GM21529 (cell line): ENCODE results near the gene PPP1R13L.

Experiments used
- ATAC-seq: cut with Tn5 transposase; IDR thresholded peaks from one replicate; pipeline ENCODE4 v1.9.1; 2021; ENCODE audit not compliant: unreplicated experiment

PPP1R13L gene

DNA sequence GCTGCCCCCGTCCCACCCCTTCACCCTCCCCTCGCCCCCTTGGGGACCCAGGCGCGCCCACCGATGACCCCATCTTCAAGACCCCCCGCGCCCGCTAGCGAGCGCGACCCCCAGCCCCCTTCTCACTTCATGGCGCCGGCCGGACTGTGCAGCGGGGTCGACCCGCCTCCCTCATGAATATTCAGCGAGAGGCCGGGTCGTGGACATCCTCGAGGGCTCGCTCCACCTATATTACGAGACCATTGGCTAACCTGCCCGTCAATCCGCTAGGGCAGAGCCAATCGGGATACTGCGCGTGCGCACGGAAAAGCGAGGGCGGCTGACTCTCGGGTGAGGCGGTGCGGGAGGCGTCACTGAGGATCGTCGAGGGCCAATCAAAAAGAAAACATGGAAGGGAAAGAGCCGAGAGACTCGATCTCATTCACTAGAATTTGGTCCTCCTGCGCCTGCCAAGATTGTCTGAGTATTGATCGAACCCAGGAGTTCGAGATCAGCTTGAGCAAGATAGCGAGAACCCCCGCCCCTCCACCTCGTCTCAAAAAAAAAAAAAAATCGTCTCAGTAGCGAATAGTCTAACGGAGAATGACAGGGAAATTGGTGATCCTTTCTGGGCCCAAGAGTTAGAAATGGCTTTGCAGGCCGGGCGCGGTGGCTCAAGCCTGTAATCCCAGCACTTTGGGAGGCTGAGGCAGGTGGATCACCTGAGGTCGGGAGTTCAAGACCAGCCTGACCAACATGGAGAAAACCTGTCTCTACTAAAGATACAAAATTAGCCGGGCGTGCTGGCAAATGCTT lies 34.3 kb downstream of the PPP1R13L start, which contains the start of gene ERCC2:
ERCC2 (minus strand) TSS at position 164 of the 795 bp plus-strand sequence; CDS start at position 131, 33 bp downstream.
- ATAC-seq = peak; percentile 95

DNA sequence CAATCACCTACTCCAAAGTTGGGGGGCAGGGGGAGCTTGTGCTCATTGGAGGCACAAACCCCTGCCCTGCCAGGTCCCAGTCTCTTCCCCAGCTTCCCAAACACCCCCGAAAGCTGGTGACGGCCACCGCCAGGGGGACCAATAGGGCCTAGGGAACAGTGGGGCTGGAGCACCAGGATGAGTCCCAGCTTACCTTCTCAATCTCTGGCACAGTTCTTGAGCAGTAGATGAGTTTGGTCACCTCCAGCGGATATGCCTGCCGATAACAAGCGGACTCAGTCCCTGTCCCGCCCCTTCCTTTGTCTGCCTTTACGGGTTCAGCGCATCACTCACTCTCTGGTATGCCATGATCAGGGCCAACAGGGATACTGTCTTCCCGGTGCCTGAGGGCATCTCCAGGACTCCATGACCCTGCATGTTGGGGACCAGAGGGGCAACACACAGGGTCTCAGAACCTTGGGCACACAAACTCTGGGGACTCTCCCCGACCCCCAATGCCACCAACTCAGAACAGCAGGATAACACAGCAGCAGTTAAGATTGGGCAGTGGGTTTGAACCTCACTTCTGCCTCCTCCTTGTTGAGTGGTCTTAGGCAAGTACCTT lies 36.0 kb downstream of the PPP1R13L start:
- ATAC-seq = no peak

DNA sequence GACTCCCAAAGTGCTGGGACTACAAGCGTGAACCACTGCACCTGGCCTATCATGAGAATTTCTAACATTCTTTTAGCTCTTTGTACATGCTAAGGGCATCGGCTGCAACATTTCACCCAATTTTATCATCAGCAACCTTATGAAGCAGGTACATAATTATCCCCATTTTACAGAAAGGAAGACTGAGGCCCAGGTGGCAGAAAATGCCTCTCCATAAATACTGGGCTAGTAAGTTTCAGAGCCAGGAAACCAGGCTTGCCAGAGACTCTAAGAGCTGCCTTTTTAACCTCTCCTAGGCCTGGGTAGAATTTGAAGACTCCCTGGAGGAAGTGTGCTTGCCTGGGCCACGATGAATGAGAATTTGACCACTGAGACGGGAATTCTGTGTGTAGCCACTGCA lies 36.7 kb downstream of the PPP1R13L start:
- no peak for ATAC-seq

DNA sequence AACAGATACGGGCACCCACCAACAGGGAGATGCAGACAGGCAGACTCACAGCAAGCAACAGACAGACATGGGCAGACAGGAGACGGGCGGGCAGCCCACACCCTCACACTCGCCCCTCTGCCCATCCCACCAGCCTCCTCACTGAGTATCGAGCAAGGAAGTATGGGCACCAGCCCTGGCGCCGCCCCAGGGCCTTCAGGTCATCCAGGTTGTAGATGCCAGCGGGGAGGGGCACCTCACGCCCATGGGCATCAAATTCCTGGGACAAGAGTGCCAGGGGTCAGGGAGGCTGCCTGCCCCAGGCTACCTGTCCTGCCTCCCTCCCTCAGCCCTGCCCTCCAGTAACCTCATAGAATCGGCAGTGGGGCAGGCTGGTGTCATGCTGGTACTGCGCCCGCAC lies 40.2 kb downstream of the PPP1R13L start:
- ATAC-seq = no peak

DNA sequence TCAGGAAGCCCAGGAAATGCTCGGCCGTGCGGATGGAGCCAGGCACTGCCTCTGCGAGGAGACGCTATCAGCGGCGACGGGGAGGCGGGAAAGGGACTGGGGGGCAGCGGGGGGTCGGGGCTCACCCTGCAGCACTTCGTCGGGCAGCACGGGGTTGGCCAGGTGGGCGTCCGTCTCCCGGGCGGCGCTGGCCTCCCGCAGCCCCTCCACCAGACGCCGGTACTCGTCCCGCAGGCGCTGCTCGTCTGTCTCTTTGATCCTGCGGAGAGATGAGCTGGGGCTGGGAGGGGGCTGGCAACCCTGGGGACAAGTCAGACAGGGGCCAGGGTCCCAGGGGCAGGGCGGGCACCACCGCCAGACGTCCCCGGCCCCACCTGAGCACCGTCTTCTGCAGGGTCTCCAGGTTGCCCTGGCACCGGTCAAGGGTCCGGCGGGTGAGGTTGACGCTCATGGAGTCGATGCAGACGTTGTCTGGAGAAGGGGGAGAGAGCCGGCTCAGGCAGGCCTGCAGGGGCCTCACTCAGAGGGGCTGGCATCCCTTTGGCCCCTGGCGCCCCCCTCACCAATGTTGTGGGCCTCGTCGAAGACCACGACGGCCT lies 40.9 kb downstream of the PPP1R13L start:
- no peak for ATAC-seq

DNA sequence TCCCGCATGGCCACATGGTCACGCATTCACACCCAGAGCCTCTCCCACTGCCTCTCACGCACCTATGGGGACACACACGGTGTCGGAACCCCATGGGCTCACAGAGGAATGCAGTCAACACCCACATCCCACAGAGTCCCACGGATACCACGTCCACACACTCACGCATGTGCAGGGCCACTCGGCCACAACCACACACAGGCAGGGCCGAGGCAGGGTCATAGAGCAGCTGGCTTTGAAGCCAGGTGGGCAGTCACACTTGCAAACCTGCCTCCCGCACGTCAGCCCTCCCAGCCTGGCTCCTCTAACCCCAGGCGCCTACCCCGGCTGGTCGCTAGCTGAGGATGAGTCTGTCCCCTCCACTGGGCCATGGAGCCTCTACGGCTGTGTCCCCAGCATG lies 42.6 kb downstream of the PPP1R13L start:
- no peak for ATAC-seq

DNA sequence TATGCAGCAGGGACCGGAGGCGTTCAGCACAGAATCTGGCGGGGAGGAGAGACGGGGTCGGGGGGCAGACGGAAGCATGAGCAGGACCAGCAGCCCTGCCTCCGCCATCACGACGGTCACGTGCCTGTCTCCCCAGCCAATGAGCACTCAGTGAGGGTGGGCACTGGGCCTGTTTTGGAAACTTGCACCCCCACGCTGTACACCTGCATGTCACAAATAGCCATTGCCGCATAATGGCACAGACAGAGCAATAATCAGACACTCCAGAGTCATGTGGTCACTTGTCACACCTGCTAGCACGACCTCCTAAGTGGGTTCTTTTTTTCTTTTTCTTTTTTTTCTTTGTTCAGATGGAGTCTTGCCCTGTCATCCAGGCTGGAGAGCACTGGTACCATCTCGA lies 43.3 kb downstream of the PPP1R13L start:
- ATAC-seq = no peak

DNA sequence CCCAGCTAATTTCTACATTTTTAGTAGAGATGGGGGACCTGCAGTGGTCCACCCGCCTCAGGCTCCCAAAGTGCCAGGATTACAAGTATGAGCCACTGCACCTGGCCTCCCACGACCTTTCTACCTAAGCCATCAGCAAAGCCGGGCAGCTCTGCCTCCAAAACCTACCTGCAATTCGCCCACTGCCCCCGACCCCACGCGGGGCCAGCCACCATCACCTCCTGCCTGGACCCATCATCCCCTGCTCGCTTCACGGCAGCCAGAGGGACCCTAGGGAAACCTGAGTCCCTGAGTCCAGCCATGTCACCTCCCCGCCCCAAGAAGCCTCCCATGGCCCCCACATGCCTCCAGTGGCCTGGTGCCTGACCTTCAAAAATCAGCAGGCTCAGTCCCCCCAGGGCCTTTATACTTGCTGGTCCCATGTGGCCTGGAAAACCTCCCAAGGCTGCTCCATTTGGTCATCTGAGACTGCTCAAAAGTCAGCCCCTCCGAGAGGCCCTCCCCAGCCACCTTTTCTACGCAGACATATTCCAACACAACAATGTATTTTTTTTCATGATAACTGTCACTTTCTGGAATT lies 46.6 kb downstream of the PPP1R13L start:
- ATAC-seq = no peak

DNA sequence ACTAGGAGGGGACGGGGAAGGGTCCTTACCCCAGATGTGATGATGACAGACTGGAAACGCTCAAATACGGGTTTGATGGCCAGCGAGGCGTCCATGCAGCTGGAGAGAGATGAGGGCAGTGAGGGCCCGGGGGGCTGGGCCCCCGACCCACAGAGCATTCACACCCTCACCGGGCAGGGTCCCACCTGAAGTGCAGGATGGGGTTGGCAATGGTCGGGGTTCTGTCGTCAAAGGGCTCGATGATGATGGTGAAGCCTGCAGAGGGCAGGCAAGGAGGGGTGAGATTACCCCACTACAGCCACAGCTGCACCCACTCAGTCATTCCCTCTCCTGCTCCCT lies 47.5 kb downstream of the PPP1R13L start:
- no peak for ATAC-seq

DNA sequence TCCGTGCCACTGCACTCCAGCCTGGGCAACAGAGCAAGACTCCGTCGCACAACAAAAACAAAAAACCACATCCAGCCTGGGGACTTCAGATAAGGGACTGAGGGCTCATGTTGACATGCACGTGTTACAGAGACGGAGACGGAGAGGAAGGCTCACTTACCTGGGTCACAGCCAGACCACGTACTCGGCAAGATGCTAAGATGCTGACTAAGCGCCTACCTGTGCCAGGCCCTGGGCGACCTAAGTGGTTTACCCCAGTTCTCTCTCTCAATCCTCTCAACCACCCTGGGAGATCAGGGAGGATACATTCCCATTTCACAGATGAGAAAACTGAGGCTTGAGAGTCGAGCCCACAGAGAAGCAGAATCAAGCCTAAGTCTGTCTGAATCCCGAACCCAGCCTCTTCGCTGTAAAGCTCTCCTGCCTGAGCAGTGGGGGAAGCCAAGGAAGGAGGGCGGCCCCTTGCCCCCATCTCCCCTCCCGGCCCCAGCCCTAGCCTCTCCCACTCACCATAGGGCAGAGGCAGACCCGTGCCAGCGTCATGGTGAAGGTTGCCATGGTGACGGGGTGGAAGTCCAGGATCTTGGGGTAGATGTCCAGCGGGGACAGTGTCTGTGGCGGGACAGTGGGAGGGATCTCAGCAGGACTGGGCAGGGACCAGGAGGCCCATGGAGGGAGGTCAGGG lies 48.0 kb downstream of the PPP1R13L start:
- ATAC-seq = no peak

DNA sequence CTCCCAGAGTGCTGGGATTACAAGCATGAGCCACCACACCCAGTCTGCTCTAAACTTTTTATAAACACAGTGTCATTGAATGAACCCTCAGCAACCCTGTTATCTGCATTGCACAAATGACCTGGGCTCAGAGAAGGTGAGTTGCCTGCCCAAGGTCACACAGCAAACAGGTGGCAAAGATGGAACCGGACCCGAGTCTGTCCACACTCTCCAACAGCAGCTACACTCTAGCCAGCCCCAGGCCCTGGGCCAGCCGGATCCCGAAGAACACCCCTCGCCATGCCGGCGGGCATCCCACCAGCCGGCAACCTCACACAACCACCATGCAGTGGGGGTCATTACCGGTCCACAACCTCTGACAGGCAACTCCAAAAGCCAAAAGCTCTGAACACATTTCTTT lies 49.0 kb downstream of the PPP1R13L start:
- ATAC-seq = no peak

DNA sequence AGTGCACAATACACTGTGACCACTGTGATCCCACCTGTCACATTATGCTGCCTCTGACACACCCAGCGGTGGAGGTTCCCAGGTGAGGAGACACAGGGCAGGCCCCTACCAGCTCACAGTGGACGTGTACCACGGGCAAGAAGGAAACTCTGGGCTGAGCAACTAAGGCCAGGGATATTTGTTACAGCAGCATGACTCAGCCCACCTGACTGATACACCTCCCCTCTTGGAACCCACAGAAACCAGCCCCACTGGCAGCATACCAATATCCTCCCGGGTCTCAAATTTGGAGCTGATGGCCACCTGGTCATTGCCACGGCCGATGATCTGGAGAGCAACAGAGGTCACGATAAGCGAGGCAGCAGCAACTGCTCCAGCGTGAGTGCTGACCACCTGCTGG lies 49.5 kb downstream of the PPP1R13L start:
- ATAC-seq = no peak

DNA sequence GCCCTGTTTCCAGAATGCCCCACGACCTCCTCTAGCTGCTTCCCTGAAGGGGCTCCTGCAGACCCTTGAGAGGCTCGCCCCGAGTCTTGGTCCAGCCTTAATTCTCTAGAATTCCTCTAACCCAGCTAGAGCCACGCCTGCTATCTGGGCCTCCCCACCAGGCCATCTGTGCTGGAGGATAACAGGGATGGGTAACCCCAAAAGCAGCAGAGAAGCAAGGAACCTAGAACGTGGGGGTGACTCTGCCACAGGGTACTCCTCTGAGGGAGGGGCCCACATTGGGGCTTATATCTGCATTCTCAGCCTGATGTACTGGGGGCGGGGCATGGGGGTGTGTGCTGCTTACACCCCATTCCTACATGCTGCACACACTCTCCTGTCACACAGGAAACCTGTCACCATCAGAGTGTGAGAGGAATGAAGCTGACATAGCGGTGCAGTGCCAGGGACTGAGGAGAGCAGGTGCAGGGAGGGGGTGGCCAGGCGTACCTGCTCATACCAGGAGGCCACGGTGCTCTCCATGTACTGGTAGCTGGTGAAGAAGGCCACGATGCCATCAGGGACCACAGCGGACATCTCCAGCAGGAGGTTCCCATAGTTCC lies 50.5 kb downstream of the PPP1R13L start:
- no peak for ATAC-seq

DNA sequence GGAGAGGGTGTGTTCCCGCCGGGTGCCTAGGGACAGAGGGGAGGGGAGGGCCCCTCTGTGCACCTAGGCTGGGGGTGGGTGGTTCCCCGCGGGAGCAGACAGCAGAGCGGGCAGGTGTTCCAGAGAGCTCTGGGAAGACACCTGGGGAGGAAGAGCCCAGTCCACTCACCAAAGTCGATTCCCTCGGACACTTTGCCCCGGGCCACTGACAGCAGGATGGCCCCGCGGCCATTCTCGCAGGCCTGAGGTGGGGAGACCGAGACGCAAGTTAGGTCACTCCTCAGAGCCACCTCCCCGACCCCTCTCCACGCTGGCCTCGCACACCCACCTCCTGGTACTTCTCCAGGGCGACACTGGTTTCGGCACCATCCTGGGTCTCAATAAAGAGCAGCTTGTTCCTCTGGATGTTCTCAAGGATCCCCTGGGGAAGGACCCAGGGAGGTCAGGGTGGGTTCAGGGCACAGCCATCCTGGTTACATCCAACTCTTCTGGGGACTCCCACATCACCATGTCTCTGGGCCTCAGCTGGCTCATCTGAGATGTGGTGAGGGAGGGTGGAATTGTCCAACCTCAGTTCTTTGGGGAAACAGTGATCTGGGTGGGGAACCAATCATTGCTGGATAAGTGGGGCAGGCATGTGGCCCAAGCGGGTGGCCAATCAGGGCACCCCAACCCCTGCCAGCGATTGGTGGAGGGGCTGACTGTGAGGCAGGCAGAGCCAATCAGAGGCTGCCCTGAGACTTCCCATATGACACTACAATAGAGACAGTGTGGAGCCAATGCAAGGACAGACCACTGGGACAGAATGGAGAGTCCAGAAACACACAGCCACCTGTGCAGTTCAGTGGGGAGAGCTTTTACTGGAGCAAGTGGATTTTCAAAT lies 51.7 kb downstream of the PPP1R13L start:
- ATAC-seq = no peak

DNA sequence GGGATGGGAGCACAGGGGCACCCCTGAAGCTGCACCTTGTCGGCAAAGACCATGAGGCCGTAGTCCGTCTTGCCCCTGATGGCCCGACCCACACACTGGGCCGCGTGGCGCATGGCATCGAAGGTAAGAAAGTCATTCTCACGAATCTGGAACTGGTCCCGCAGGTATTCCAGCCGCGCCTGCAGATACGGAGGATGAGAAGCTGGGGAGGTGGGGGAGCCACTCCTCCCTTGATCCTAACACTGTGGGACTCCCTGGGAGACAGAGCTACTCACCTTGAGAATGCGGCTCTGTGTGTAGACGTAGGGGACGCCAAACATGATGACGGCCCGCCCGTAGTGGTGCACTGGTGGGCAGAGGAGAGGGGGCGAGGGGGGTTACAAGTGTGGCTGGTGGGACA lies 52.4 kb downstream of the PPP1R13L start:
- ATAC-seq = no peak

DNA sequence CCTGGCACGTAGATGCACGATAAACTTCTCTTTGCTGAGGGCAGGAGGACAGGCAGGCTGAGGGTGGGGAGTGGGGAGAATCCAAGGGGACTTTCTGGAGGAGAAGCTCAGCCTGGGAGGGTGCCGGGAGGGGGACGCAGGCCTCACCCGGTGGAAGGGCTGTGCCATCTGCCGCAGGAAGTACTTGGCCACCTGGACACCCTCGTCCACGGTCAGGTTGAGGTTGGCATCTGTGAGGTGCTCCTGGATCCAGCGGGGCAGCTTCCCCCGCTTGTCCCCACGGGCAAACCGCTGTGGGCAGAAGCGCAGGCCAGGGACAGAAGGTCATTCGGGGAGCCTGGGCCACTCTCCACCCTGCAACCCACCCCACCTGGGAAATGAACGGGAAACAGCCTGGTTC lies 52.8 kb downstream of the PPP1R13L start:
- no peak for ATAC-seq

DNA sequence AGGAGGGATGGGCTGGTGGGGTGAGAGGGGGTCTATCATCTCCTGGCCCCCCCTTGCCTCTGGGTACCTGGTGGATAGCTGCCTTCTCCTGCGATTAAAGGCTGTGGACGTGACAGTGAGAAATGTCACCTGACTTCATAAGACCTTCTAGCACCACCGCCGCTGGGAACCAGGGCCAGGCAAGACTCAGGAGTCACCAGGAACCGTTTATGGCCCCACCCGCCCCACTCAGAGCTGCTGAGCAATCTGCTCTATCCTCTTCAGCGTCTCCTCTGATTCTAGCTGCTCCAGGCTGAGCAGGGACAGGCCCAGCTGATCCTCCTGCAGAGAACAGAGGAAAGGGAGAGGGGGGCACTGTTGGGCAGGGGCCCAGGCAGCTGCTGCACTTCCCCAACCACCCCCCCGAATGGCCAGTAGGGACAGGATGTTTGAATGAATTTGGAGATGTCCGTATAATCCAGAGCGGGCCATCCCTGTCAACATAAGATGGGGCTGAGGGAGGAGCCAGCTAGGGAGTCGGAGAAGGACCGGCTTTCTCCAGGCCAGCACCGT lies 53.4 kb downstream of the PPP1R13L start:
- ATAC-seq = no peak

DNA sequence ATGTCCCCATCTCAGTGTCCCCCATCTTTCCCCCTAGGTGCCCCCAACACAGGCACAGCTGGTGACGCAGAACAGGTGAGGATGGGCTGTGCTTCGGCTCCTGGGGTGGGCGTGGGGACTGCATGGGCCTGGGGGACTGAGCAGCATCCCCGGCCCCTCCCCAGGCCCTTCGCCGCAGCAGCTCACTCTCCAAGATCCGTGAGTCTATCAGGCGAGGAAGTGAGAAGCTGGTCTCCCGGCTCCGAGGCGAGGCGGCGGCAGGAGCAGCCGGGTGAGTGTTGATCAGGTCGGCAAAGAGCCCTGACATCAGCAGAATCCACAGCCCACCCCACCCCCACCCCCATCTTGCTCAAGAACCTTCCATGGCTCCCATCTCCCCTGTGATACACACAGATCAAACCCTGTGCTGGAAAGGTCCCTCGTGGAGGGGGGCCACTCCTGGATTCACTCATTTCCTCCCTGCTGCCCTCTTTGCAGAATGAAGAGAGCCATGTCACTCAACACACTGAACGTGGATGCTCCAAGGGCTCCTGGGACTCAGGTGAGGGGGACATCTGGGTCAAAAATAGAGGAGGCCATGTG lies 54.3 kb downstream of the PPP1R13L start:
- ATAC-seq = no peak

DNA sequence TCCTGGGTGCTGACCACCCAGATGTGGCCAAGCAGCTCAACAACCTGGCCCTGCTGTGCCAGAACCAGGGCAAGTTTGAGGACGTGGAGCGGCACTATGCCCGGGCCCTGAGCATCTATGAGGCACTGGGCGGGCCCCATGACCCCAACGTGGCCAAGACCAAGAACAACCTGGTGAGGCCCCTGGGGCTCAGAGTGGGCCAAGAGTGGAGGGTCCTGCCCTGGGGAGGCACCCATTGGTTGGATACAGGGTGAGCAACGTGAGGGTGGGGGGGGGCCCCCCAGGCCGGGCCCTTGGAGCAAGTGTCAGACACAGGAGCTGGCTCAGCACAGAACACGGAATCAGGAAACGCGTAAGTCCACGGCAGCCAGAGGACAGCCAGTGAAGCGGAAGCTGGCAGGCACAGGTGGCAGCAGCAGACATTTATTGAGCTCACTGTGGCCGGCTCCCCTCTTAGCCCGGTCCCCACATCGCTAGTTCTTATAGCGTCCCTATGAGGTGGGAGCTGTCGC lies 55.4 kb downstream of the PPP1R13L start:
- ATAC-seq = no peak
